GM23248 (cell line): ENCODE data around the gene TAGLN2.

ENCODE experiments used
- EZH2 ChIP-seq: fragments of 200-600 bp; sonication (generic); IDR thresholded peaks from 2 replicates; pipeline ENCODE4 v1.6.1; 2018; ENCODE audit warnings: antibody characterized with exemption, mild to moderate bottlenecking; ENCODE audit not compliant: insufficient read depth, poor library complexity, severe bottlenecking
- EZH2phosphoT487 ChIP-seq: fragments of 200-600 bp; sonication (generic); IDR thresholded peaks from 2 replicates; pipeline ENCODE4 v1.6.1; 2018; ENCODE audit warnings: antibody characterized with exemption, moderate library complexity, mild to moderate bottlenecking, low read depth; ENCODE audit not compliant: insufficient read depth

GRCh38 chr1:159958719-159959380 is 33.5 kb upstream of the TAGLN2 start:
- TF ChIP-seq EZH2 (no peak), EZH2phosphoT487 (no peak)
